Upper lobe of left lung (tissue), 6 donors: ENCODE results near the gene UBXN10. TPM values are rescaled to one million over a fixed set of nuclear protein-coding genes. Genes with fewer than 3 reads are reported as not detected.

Experiments
- ATAC-seq, 2 donors: fragments of 200-7000 bp; cut with Tn5 transposase; one replicate each; pipeline ENCODE4 v1.9.1; 2022; ENCODE audit warnings: mild to moderate bottlenecking in 2 of 2, moderate library complexity in 2 of 2; ENCODE audit not compliant: low FRiP score in 2 of 2
- DNase-seq, 2 donors: peaks; one replicate each; pipeline ENCODE4 v3.0.0-alpha.2; 2019 to 2020
- H3K27ac ChIP-seq, 4 donors: fragments of 200-600 bp; sonication (generic); one replicate each; pipeline ENCODE4 v1.5.1; 2016 to 2019
- H3K27me3 ChIP-seq, 4 donors: fragments of 200-600 bp; sonication (generic); one replicate each; pipeline ENCODE4 v1.5.1; 2017 to 2019
- H3K36me3 ChIP-seq, 4 donors: fragments of 200-600 bp; sonication (generic); one replicate each; pipeline ENCODE4 v1.5.1; 2016 to 2019
- H3K4me1 ChIP-seq, 4 donors: fragments of 200-600 bp; sonication (generic); one replicate each; pipeline ENCODE4 v1.5.1; 2018 to 2019
- H3K4me3 ChIP-seq, 4 donors: fragments of 200-600 bp; sonication (generic); one replicate each; pipeline ENCODE4 v1.5.1; 2017 to 2019; ENCODE audit warnings: mild to moderate bottlenecking in 2 of 4, moderate library complexity in 1 of 4
- H3K9me3 ChIP-seq, 4 donors: fragments of 200-600 bp; sonication (generic); one replicate each; pipeline ENCODE4 v1.5.1; 2018 to 2019
- EP300 ChIP-seq, 4 donors: sonication (generic); formaldehyde crosslinking; IDR thresholded peaks; one replicate each; pipeline ENCODE4 v1.5.1; 2017; ENCODE audit warnings: antibody characterized with exemption in 4 of 4, control low read depth in 2 of 4
- POLR2A ChIP-seq, 4 donors: fragments of 450-650 bp; IDR thresholded peaks; one replicate each; pipeline ENCODE4 v1.5.1; 2016 to 2017; ENCODE audit warnings: antibody characterized with exemption in 4 of 4, mild to moderate bottlenecking in 2 of 4
- POLR2AphosphoS5 ChIP-seq, 2 donors: sonication (generic); formaldehyde crosslinking; IDR thresholded peaks; one replicate each; pipeline ENCODE4 v1.5.1; 2017; ENCODE audit warnings: antibody characterized with exemption in 2 of 2
- WGBS, 2 donors: methylation state at CpG; one replicate each; pipeline ENCODE4 v1.1.5; 2017 to 2018; 5-methylcytosine and 5-hydroxymethylcytosine counted together
- total RNA-seq, 6 donors: library from RNA; depleted of rRNA in 4 of 6; stranded (reverse); fragments of >200 nt in 4 of 6; gene quantifications; one replicate each; pipeline versions ENCODE4 v1.1.0 to v1.2.1, GENCODE V29; 2016 to 2021
- TF ChIP-seq, protein P1 (sequence below), 6 experiments: fragments of 450-650 bp in 4 of 6; fragments of 200-600 bp in 2 of 6; sonication (generic) in 2 of 6; IDR thresholded peaks; one replicate each; pipeline ENCODE4 v1.5.1; 2016 to 2019; ENCODE audit warnings: antibody characterized with exemption in 6 of 6
- donor health status: DM: no; HTN: no; CAD: no; lungs with moderate emphysema.
- donor health status: DM: no; HTN: yes; CAD: no; lungs with severe emphysema.

UBXN10 gene
- total RNA-seq, 6 donors from 2014 or later, result 0.86 to 29.8 (median 6.5) TPM

DNA sequence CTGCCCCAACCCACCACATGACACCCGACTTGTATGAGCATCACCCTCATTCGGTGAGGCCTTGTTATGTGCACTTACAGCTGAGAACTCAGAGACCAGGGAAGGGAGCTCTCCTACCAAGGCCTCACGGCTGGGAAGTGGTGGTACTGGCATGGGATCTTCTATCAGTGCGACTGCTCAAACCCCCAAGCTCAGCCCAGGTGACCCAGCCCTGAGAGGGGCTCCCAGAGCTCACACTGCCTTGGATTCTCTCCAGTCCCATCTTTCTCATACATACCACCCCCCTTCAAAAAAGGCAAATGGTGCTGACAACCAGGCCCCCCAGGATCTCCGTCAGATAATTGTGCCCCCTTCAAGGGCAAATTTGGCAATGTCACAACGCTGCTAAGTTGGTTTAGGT lies 47.5 kb upstream of the UBXN10 start:
- DNase-seq, result no peak
- no peaks in the 10 kb centered on the region for H3K4me1 ChIP-seq
- no peaks in the 10 kb centered on the region for H3K27me3 ChIP-seq
- WGBS, 2 donors, result 89 to 99% methylated on average over 5 to 6 of the region's 6 CpGs
- no peak for ATAC-seq
- TF ChIP-seq POLR2A (IDR thresholded peaks at IDR 0.05), result no peak
- TF ChIP-seq POLR2AphosphoS5 (IDR thresholded peaks at IDR 0.05), result no peak
- TF ChIP-seq, protein P1, sequence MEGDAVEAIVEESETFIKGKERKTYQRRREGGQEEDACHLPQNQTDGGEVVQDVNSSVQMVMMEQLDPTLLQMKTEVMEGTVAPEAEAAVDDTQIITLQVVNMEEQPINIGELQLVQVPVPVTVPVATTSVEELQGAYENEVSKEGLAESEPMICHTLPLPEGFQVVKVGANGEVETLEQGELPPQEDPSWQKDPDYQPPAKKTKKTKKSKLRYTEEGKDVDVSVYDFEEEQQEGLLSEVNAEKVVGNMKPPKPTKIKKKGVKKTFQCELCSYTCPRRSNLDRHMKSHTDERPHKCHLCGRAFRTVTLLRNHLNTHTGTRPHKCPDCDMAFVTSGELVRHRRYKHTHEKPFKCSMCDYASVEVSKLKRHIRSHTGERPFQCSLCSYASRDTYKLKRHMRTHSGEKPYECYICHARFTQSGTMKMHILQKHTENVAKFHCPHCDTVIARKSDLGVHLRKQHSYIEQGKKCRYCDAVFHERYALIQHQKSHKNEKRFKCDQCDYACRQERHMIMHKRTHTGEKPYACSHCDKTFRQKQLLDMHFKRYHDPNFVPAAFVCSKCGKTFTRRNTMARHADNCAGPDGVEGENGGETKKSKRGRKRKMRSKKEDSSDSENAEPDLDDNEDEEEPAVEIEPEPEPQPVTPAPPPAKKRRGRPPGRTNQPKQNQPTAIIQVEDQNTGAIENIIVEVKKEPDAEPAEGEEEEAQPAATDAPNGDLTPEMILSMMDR (IDR thresholded peaks at IDR 0.05), result no peak
- no peak for TF ChIP-seq EP300 (IDR thresholded peaks at IDR 0.05)
- no peaks in the 10 kb centered on the region for H3K36me3 ChIP-seq
- no peaks in the 10 kb centered on the region for H3K9me3 ChIP-seq
- H3K4me3 ChIP-seq, result no peak overlapping the region
- no peak overlapping the region for H3K27ac ChIP-seq

DNA sequence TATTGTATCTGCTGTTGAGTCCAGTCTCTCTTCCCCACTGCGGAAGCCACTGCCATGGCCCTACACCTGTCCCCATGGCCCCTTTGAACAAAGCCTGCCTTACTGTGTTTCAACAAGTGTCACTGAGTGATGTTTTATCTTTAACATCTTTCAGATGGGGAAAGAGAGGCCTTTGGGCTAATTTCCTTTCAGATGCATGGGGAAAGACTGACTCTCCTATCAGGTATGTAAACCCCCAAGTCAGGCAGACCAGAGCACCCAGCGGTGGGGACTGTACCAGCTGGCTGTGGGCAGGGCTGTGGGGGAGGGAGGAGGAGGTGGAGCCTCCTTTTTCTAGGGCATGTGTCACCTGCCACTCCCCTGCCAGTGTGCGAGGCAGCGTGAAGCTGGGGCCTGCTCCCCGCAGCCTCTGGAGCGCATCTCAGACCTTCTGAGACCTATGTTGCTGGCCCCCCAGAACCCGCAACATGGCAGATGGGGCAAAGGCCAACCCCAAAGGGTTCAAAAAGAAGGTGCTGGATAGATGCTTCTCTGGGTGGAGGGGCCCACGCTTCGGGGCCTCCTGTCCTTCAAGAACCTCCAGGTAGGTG lies 46.8 kb upstream of the UBXN10 start, which contains the start of gene PLA2G2F:
TSS of gene PLA2G2F (plus strand) at position 363 of the 590 bp plus-strand sequence. CDS start at position 468, 105 bp downstream.
- ATAC-seq (no peak), DNase-seq (no peak)

DNA sequence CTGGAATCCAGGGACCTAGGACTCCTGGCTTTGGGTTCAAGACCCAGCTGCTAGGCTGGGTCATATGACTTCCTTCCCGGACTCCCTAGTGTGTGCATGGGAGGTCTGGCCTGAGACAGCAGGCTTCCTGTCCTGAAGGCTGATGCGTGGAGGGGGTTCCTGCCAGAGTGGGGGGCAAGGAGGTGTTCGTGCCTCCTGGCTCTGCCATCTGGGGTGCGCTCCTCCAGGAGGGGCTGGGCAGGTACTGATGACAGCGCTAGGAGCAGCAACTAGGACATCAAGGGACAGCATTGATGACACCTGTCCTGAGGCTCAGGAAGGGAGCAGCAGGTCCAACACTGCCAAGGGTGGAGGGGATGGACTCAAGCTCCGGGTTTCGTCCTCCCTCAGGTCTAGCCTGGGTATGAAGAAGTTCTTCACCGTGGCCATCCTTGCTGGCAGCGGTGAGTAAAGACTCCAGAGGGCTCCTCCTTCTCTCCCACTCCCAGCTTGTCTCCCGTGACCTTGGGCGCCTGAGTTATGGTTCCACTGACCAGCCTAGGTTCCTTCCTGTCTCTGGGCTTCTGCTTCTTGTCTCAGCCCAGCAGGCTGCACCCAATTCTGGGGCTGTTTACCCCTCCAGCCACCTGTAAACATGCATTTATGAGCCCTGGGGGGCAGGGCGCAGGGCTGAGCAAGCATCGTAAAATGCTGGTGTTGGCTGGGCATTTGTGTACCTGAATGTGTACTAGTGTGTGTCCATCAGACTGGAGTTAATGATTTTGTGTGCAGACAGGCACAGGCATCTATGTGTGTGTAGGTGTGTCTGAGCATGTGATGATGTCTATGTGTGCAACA lies 45.9 kb upstream of the UBXN10 start:
- no peak for DNase-seq
- 74 to 82% methylated on average over 5 to 13 of the region's 13 CpGs for WGBS, 2 donors
- H3K9me3 ChIP-seq, result no peaks in the 10 kb centered on the region
- TF ChIP-seq, protein P1 (IDR thresholded peaks at IDR 0.05), result no peak
- TF ChIP-seq POLR2AphosphoS5 (IDR thresholded peaks at IDR 0.05), result no peak
- TF ChIP-seq POLR2A (IDR thresholded peaks at IDR 0.05), result no peak
- no peak for TF ChIP-seq EP300 (IDR thresholded peaks at IDR 0.05)
- H3K27me3 ChIP-seq, result no peaks in the 10 kb centered on the region
- no peaks in the 10 kb centered on the region for H3K4me1 ChIP-seq
- no peak overlapping the region for H3K27ac ChIP-seq
- H3K4me3 ChIP-seq, result no peak overlapping the region
- no peaks in the 10 kb centered on the region for H3K36me3 ChIP-seq
- no peak for ATAC-seq

More for the DNA sequence above, 46.8 kb upstream of the UBXN10 start, which contains the start of gene PLA2G2F:
- Histone ChIP-seq H3K27ac (no peak within 1 kb of the TSS), H3K36me3 (no peaks in the 10 kb centered on the region), H3K9me3 (no peaks in the 10 kb centered on the region), H3K4me3 (no peak within 1 kb of the TSS), H3K27me3 (no peaks in the 10 kb centered on the region), H3K4me1 (no peaks in the 10 kb centered on the region)
- 94 to 97% methylated on average over 8 to 9 of the region's 9 CpGs for WGBS, 2 donors
- TF ChIP-seq POLR2AphosphoS5 (IDR thresholded peaks at IDR 0.05) (no peak), POLR2A (IDR thresholded peaks at IDR 0.05) (no peak), EP300 (IDR thresholded peaks at IDR 0.05) (no peak)
- TF ChIP-seq, protein P1 (IDR thresholded peaks at IDR 0.05), result no peak

DNA sequence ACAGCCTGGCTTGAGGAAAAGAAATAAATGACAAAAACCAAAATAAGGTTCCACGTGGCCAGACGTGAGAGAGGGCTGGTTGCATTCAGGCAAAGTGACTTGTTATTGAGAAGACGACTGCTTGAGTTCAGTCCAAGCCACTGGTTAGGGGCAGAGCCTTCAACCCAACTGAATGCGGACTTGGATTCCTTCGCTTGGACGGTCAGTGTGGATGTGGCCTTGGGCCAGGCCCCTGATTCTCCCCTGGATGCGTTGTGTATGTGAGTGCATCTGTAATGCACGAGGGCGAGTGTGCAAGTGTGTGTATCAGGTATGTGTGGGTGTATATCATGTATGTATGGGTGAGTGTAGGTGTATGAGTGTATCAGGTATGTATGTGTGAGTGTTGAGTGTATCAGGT lies 44.9 kb upstream of the UBXN10 start:
- no peak overlapping the region for H3K4me3 ChIP-seq
- ATAC-seq (no peak), DNase-seq (no peak)
- no peaks in the 10 kb centered on the region for H3K36me3 ChIP-seq
- TF ChIP-seq, protein P1 (IDR thresholded peaks at IDR 0.05), result no peak
- TF ChIP-seq POLR2AphosphoS5 (IDR thresholded peaks at IDR 0.05) (no peak), EP300 (IDR thresholded peaks at IDR 0.05) (no peak), POLR2A (IDR thresholded peaks at IDR 0.05) (no peak)
- no peaks in the 10 kb centered on the region for H3K27me3 ChIP-seq
- no peak overlapping the region for H3K27ac ChIP-seq
- H3K9me3 ChIP-seq, result no peaks in the 10 kb centered on the region
- WGBS, 2 donors, result 90 to 93% methylated on average over 9 of the region's 9 CpGs
- H3K4me1 ChIP-seq, result no peaks in the 10 kb centered on the region
